Measurements from ENCODE around the gene PLCB3.

PLCB3 gene

GRCh38 chr11:64266339-64266738 lies 15.0 kb downstream of the PLCB3 start:
- DNase-seq (ENCODE audit: low spot score): no peak

GRCh38 chr11:64267207-64267945 lies 16.0 kb downstream of the PLCB3 start:
- no peak for DNase-seq (ENCODE audit: low spot score)

DNA sequence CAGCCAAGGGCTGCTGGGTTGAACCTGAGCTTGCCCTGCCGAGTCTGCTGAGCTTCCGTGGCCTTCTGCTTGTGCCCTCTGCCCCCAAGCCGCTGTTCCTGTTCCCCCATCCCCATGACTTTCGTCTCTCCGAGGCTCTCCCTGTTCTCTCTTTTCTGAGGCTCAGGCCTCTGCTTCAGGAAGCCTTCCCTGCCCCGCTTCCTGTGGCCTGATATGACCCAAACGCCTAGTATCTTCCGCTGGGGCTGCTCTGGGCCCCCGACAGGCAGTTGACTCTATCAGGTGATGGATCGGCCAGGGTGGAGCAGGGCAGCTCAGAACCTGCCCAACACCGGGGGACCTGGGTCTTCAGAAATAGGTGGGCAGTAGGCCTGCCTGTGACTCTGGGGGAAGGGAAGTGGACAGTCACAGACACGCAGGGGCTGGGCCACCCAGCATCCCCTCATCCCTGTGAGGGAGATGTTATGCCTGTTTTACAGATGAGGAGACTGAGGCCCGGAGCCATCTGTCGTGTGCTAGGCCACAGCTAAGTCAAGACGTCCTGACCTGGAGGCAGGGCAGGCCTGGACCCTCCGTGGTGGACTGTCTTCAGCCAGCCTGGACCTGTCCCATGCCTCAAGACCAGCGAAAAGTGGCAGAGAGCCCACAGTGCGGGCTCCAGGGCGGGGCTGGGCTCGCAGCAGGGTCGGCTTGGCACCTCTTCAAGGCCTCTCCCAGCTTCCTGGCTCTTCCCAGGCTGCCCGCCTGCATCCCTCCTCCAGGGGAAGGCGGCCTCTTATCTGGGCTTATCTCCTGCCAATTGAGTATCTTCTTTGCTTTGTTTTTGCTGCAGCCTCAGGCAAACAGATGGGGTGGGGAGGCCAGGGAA lies 16.9 kb downstream of the PLCB3 start:
- no peak for DNase-seq (ENCODE audit: low spot score)

- peak; percentile 74 for DNase-seq (ENCODE audit: low spot score)
Observed at GRCh38 chr11:64268893-64269539, 17.7 kb downstream of the PLCB3 start.

DNA sequence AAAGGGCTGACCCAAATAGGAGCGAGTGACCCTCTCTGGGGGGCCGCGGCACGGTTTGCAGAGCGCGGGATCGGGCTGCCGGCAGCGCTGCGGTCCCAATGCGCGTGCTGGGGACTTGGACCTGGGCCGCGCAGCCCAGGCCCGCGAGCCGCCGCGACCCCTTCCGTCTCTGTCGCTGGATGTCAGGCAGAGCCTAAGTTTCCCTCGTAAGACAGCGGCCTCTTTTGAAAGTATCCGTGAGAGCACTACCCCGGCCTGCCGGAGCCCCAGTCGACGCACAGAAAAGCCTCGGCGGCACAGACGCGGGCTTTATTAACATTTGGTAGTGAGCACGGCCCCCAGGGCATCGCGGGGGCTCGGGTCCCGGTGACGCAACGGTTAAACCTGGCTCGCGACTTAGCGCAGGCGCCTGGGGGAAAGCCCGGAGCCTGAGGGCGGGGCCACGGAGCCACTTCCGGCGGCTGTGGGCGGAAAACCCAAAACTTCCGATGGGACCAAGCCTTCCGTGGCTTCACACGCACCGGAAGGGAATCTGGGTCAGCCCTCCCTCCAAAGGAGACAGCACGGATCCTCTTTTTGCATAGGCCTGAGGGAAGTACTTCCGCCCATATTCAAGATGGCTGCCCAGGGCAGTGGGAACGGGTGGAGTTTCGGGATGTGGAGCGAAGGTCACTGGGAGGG lies 18.4 kb downstream of the PLCB3 start:
- peak; percentile 98 for DNase-seq (ENCODE audit: low spot score)

DNA sequence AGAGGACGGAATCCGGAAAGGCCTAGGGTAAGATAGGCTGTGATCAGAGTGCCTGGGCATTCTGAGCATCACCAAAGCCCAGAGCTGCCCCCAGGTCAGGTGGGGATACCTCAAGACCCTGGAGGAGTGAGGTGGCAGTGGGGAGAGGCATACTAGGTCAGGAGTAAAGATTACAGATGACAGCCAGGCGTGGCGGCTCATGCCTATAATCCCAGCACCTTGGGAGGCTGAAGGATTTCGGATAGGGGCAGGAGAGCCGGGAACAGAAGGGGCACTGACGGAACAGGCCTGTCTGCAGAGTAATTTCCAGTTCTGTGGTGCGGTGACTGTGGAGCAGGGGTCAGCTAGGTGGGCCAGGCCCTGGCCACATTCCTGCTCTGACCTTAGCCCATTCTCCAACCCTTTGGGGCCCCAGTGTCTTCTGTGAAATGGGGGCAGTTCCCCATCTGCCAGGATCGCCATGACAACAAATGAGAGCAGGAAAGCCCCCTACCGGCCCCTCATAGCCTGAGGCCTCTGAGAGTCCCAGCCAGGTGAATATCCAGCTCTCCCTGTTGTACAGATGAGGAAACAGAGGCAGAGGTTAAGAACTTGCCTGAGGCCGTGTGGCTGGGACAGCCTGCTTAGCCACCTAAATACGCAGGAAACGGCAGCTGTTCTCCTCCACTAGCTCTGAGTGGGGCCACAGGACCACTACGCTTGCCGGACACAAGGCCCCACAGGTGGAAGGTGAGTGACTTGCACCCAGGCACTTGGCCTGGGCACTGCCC lies 23.9 kb downstream of the PLCB3 start:
- no peak for DNase-seq (ENCODE audit: low spot score)

GRCh38 chr11:64275841-64276240 lies 24.5 kb downstream of the PLCB3 start:
- no peak for DNase-seq (ENCODE audit: low spot score)

- DNase-seq (ENCODE audit: low spot score): no peak
Observed at GRCh38 chr11:64276653-64277431, 25.5 kb downstream of the PLCB3 start.

GRCh38 chr11:64278576-64279190 lies 27.4 kb downstream of the PLCB3 start:
- no peak for DNase-seq (ENCODE audit: low spot score)

- no peak for DNase-seq (ENCODE audit: low spot score)
Observed at GRCh38 chr11:64281957-64282770, 30.8 kb downstream of the PLCB3 start.

DNA sequence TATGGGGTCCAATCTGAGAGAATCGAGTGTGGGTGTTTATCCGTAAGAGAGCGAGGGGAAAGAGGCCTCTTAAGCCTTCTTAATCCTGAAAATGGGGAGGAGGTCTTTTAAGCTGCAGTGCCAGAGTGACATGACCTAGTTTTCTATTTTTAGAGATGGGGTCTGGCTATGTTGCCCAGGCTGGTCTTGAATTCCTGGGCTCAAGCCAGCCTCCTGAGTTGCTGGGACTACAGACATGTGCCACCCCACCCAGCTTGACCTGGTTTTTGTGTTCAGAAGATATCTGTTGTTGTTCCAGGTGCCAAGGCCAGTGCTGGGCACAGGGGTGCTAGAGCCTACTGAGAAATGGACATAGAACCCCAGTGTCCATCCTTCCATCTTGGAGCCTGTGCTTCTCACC lies 31.8 kb downstream of the PLCB3 start:
- DNase-seq (ENCODE audit: low spot score): no peak

DNA sequence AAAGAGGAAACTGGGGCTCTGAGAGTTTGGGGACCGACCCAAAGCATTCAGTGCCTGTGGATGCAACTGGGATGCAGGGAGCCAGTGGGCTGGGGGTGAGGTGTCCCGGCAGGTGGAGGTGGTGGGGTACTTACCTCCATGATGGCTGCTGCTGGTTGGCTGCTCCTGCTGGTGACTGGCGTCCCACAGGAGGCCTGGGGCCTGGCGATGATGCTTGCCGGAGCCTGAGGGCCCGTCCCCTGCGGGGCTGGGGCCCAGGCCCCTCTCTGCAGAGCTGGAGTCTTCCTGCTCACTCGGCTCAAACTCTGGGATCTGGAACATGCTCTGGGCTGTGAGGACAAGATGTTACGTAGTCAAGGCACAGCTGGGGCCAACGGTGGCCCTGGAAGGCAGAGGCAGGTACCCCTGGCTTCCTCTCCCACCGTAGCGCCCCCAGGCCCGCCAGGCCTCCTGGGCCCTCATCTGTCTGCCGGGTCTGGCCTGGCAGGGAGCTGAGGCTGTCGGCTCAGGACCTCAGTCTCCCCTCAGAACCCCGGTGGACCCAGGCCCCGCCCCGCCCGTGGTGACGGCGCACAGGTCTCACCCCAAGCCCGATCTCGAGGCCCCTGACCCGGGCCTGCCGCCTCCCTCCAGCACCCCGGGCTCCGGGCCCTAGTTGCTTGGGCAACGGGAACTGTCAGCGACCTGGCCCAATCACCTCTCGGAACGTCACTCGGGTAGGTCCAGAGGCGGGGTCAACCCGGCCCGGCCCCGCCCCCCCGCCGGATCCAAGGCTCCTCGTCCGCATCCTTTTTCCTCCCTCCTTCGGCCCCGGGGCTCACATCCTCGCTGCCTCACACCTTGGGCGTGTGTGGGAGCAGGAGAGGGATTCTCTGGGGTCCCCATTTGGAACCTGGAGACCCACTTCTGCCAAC lies 33.0 kb downstream of the PLCB3 start, which contains the start of gene BAD:
Gene BAD (minus strand): TSS at position 618 of the 914 bp plus-strand sequence. CDS start 297 bp downstream, at position 321.
- DNase-seq (ENCODE audit: low spot score): peak; percentile 97

DNA sequence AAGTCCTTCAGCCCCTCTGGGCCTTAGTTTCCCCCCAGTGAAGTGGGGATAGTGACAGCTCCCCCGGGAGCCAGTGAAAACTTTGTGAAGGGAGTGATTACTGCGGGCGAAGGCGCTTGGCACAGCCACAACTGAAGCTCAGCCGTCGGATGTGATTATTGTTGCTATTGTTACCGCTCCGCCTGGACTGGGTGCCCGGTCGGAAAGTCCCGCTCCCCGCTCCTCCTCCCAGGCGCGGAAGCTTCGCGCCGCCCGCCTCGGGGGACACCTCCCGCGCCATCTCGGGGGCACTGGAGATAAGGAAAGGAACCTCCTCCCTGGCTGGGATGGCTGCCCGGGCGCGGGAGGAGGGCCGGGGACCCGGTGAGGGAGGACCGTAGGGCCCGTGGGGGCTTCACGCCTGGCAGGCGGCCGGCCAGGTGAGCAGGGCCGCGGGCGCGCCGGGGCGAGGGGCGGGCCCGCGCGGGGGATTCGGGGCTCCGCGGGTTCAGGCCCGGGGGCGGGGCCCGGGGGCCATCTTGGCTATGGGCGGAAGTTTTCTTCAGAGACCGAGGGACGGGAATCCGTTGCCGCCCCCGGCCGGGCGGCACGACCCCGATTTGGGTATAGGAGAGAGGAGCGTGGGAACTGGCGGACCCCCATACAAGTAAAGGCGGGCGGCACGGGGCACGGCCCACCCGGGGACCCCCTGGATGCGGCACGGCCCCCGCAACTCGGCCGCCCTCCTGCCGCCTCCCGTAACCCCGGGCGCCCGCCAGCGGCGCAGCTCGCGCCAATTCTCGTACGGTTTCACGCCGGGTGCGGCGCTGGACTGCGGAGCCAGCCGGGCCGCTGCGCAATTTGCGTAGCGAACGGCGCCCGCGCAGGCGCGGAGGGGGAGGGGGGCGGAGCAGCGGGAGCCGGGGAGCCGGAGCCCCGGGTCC lies 33.9 kb downstream of the PLCB3 start, which contains the start of gene GPR137:
Gene GPR137 (plus strand): TSS at position 887 of the 923 bp plus-strand sequence. CDS start 677 bp downstream, outside the sequence.
- DNase-seq (ENCODE audit: low spot score): peak; percentile 92

DNA sequence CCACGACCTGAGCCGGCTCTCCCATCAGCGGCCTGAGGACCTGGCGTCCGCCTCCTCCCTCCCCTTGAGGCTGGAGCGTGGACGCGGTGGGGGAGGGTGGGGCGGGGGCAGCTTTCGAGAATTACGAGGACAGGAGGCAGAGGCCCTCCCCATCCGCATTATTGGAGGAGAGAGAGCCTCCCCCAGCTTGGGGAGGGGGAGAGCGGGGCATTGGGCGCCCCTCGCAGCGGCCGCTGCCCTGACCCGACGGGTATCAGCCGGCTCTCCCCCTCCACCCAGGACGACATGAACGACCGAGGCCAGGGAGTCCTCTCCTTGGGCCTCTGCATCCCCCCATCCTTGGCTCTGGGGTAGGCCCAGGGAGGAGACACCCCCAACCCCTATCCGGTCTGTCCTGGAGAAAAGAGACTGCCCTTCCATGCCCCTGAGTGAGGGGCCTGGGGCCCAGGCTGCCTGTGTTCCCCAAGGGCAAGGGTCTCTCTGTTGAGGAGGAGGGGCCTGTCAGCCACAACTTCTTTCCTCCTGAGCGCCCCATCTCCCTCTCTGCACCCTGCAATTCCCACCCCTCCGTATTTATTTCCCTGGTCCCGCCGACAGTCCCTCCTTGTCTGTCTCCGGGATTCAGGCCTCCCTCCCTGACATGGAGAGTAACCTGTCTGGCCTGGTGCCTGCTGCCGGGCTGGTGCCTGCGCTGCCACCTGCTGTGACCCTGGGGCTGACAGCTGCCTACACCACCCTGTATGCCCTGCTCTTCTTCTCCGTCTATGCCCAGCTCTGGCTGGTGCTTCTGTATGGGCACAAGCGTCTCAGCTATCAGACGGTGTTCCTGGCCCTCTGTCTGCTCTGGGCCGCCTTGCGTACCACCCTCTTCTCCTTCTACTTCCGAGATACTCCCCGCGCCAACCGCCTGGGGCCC lies 34.8 kb downstream of the PLCB3 start:
- DNase-seq (ENCODE audit: low spot score): no peak

DNA sequence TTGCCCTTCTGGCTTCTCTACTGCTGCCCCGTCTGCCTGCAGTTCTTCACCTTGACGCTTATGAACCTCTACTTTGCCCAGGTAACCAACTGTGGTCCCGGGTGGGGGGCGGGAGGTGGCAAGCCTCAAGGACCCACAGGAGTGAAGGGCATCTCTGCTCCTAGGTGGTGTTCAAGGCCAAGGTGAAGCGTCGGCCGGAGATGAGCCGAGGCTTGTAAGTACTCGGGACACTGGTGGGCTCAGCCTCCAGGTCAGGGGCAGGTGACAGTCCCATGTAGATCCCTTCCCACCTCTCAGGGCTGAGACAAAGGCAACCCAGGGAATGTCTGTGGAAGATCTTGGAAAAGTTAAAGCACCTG lies 35.5 kb downstream of the PLCB3 start:
- DNase-seq (ENCODE audit: low spot score): no peak

Data from ecto neural progenitor cell (in vitro differentiated cells).